HG03139 (cell line): ENCODE results near the gene SSR4.
"Not testable (repeated sequence)": the region's sequence is repeated elsewhere in the genome, so short reads cannot be mapped to it uniquely, and the experiment has no call there.

Experiments
- ATAC-seq: cut with Tn5 transposase; IDR thresholded peaks from one replicate; pipeline ENCODE4 v1.9.1; 2021; ENCODE audit not compliant: unreplicated experiment

The SSR4 gene

GRCh38 chrX:153794018-153794896 is at the start of gene SSR4, which contains the start of gene IDH3G:
SSR4 (plus strand) TSS chrX:153794668; CDS start chrX:153794688, 20 bp downstream.
IDH3G (minus strand) TSS chrX:153794375; CDS start chrX:153794326, 49 bp downstream.
- ATAC-seq: peak; percentile 88

DNA sequence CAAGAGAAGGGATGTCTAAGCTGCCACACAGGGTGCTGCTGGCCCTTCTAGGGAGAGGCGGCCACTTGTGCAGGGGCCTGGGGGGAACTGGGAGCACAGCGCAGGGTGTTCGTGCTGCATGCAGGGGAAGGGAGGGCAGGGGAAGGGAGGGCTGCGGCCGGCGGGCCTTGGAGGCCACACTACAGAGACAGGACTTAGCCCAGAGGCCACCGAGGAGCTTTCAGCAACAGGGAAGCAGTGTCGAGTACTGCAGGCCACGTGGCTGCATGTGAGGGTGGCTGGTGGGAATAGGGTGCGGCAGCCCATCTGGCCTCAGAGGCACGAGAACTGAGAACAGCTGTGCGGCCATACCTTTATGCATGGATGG is 49.4 kb upstream of the SSR4 start:
- ATAC-seq: not testable (repeated sequence)

DNA sequence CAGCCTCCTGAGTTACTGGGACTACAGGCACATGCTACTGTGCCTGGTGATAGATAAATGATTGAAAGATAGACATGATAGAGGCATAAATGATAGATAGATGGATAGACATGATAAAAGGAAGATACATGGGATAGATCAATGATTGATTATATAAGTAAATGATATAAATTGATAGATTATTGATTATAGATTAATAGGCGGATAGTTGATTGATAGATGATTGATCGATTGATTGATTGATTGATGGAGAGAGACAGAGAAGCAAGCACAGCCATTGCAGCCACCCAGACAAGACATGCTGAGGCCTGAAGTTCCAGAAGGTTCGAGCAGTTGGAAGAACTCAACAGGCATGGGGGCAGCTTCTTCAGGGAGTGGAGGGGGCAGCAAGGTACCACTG is 48.1 kb upstream of the SSR4 start:
- ATAC-seq: no peak

DNA sequence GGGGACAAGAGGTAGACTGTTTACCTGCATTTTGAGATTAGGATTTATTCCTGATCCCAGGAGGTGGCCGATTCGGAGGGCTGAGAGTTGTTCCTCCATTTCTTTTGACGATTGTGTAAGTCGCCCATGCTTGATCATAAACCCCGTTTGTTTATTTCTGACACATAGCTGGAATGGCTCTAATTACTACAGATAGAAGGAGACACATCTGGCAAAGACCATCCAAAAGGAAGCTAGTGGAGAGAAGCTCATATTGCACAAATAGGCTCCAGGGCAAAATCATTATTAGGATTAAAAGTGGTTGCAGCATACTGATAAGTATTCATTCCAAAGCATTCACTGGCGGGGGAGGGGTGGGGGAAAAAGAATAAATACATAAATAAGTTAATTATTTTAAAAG is 47.5 kb upstream of the SSR4 start:
- ATAC-seq: not testable (repeated sequence)

- not testable (repeated sequence) for ATAC-seq
Observed at GRCh38 chrX:153749017-153749416, 45.5 kb upstream of the SSR4 start.

GRCh38 chrX:153750127-153750774 is 44.2 kb upstream of the SSR4 start:
- no peak for ATAC-seq

GRCh38 chrX:153755136-153755535 is 39.3 kb upstream of the SSR4 start:
- ATAC-seq: no peak

GRCh38 chrX:153761863-153762262 is 32.6 kb upstream of the SSR4 start:
- ATAC-seq: no peak

- ATAC-seq: no peak
Observed at GRCh38 chrX:153762626-153763173, 31.8 kb upstream of the SSR4 start.

DNA sequence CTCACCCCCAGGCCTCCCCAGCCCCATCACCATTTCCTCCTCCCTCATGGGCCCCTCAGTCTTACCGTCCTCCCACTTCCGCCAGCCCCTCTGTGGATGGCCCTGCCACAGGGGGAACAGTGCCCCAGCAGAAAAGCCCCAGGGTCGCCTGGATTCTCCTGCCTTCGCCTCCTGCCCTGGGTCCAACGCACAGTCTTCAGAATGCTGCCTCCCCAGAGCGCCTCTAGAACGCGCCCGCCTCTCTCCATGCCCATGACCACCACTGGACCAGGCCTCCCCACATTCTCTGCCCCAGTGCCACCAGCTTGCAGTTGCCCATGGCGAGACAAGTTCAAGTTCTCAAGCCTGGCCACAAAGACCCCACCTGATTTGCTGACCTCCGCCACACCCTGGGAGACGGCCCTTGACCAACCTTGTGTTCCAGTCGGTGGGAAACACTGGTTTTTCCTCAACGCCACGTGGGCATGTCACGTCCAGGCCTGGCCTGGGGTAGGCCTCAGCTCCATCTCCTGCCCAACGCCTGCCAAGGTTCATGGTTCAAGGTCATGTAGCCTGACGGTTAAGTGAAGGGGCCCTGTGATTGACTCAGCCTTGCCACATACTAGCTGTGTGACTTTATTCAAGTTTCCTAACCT is 31.1 kb upstream of the SSR4 start:
- no peak for ATAC-seq

DNA sequence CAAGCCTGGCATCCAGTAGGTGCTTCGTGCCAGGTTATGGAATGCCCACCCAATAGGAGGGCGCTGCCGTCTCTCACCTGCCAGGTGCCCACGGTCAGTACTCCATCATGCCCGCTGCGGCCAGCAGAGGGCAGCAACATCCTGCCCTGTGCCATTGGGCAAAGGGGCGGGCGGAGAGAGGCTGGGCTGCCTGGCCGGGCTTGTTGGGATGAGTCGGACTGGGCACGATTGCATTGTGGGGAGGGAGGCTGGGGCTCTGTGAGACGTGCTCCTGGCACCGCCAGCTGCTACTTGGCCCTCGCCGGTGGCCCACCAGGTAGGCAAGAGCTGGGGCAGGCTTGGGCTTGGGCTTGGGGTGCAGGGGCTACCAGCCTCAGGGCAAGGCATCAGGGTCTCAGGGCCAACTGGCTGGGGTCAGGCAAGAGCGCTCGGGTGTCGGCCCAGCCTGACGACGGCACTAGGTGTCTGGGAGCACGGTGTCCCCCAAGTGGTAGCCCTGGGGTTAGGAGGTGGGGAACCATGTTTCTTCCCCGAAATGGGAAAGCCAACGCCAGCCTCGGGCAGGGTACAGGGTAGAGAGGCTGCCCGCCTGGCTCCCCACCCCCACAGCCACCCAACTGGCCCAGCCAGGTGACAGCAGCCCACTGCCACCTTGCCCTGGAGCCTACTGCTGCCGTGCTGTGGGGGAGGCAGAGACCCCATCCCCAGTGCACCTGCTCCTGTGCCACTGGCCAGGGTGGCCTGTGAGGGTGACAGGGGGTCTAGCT is 30.3 kb upstream of the SSR4 start, which contains the start of gene PLXNB3:
Gene PLXNB3 (plus strand): TSS at position 261 of the 767 bp plus-strand sequence. CDS start 1,287 bp downstream, outside the sequence.
- ATAC-seq: no peak

GRCh38 chrX:153764786-153765137 is 29.7 kb upstream of the SSR4 start:
- ATAC-seq: no peak

DNA sequence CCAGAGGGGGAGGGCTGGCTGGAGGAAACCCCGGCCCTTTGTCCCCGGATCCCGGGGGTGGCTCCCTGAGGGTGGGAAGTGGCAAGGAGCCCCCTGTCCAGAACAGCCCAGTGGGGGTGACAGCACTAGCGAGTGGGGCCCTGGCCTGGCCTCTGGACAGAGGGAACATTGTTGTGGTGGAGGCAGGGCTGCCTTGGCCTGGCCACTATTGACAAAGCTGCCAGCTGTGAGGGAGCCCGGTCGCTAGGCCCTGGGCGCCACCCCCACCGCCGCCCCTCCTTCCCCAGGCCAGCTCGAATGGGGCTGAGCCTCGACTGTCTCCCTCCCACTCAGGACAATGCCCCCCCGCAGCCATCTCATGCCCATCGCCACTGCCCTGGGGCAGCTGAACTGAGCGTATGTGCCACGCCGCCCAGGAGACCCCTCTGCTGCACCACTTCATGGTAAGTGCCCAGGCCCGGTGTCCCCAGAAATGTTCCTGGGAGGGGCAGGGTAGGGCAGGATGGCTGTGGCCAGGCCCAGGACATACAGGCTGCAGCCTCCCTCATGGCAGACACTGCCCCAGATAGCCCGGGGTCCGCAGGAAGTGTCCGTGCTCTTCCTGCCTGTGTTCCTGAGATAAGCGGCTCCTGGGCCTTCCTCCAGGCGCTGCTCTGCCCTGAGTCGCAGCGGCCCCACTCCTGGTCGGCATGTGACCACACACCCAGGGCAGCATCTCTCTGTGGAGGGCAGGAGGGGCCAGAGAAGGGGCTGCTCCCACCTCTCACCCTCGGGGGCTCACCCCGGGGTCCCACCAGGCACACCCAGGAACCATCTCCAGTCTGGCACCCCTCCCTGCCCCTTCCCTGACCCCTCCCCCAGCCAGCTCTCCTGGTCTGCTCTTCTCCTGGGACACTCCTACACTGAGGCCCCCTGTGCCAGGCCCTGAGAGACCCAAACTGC is 29.1 kb upstream of the SSR4 start:
- no peak for ATAC-seq

GRCh38 chrX:153766098-153766817 is 28.2 kb upstream of the SSR4 start:
- no peak for ATAC-seq

DNA sequence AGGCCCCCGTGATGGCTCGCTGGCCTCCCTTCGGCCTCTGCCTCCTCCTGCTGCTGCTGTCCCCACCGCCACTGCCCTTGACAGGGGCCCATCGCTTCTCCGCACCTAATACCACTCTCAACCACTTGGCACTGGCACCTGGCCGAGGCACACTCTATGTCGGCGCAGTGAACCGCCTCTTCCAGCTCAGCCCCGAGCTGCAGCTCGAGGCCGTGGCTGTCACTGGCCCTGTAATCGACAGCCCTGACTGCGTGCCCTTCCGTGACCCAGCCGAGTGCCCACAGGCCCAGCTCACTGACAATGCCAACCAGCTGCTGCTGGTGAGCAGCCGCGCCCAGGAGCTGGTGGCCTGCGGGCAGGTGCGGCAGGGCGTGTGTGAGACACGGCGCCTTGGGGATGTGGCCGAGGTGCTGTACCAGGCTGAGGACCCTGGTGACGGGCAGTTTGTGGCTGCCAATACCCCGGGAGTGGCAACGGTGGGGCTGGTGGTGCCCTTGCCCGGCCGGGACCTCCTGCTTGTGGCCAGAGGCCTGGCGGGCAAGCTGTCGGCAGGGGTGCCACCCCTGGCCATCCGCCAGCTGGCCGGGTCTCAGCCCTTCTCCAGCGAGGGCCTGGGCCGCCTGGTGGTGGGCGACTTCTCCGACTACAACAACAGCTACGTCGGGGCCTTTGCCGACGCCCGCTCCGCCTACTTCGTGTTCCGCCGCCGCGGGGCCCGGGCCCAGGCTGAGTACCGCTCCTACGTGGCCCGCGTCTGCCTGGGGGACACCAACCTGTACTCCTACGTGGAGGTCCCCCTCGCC is 27.4 kb upstream of the SSR4 start:
- no peak for ATAC-seq

- ATAC-seq: no peak
Observed at GRCh38 chrX:153767674-153768055, 26.8 kb upstream of the SSR4 start.

DNA sequence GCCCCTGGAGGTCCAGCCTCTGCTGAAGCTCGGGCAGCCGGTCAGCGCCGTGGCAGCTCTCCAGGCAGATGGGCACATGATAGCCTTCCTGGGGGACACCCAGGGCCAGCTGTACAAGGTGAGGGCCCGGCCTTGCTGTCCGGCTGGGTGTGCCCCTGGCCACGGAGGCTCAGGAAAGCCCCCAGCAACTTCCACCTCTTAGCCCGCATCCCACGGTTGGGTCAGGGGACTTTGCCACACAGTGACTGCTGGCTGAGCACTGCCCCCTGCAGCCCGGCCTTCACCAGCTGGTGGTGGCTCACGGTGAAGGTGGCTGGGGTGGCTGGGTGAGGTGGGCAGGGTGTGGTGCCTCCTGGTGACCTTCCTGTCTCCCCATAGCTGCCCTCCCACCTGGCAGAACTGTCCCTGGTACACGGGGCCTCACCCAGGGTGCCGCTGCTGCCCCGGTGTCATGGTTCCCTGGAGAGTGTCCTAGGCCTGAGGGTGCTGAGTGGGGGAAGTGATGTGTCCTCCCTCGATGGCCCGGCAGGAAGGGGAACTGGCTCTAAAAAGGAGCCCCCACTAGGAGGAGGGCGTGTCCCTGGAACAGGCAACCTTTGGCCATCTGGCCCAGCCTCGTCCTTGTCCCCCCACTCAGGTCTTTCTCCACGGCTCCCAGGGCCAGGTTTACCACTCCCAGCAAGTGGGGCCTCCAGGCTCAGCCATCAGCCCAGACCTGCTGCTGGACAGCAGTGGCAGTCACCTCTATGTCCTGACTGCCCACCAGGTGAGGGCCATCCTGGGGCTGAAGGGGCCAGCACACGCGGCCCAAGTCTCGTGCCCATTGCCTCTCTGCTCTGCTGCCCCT is 25.9 kb upstream of the SSR4 start:
- no peak for ATAC-seq
